OCI-LY1 (cell line): ENCODE measurements around the gene VPS39.

Experiments used
- EZH2 ChIP-seq: fragments of 200-600 bp; sonication (generic), shearing (Covaris generic); IDR thresholded peaks from 2 replicates; pipeline ENCODE4 v1.8.0; 2017; ENCODE audit warnings: borderline replicate concordance, mixed run types, mild to moderate bottlenecking, antibody characterized with exemption, low read length, moderate library complexity, mixed read lengths
- TF ChIP-seq, protein P1 (sequence below): fragments of 200-600 bp; sonication (generic), shearing (Covaris generic); IDR thresholded peaks from 2 replicates; pipeline ENCODE4 v1.5.1; 2017; ENCODE audit warnings: mild to moderate bottlenecking, antibody characterized with exemption, low read length, moderate library complexity, mixed read lengths

DNA sequence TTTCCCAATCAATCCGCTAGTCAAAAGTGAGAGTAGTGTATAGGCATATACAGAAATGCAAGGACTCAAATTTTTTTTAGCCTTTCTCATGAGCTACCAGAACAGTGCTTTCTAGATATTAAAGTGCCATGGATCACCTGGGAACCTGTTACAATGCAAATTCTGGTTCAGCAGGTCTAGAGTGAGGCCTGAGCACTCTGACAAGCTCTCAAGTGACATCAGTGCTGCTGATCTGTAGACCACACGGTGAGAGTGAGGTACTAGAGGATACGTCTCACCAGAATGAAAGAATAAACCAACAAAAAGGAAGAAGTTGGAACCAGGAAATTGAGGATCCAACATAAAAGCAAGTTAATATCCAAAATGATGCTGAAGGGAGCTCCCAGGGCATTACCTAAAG is 97.7 kb downstream of the VPS39 start:
- TF ChIP-seq, protein P1, sequence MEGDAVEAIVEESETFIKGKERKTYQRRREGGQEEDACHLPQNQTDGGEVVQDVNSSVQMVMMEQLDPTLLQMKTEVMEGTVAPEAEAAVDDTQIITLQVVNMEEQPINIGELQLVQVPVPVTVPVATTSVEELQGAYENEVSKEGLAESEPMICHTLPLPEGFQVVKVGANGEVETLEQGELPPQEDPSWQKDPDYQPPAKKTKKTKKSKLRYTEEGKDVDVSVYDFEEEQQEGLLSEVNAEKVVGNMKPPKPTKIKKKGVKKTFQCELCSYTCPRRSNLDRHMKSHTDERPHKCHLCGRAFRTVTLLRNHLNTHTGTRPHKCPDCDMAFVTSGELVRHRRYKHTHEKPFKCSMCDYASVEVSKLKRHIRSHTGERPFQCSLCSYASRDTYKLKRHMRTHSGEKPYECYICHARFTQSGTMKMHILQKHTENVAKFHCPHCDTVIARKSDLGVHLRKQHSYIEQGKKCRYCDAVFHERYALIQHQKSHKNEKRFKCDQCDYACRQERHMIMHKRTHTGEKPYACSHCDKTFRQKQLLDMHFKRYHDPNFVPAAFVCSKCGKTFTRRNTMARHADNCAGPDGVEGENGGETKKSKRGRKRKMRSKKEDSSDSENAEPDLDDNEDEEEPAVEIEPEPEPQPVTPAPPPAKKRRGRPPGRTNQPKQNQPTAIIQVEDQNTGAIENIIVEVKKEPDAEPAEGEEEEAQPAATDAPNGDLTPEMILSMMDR: no peak
- no peak for TF ChIP-seq EZH2
